ENCODE data around the gene OSBPL10. TPM values are rescaled to one million over a fixed set of nuclear protein-coding genes. Genes with fewer than 3 reads are reported as not detected.

OSBPL10 gene
- total and polyA plus RNA-seq, 2 of the 4 experiments (the other 2 are of a cell fraction): 9.5 to 10.1 TPM

GRCh38 chr3:31952205-31952604, 28.9 kb downstream of the OSBPL10 start:
- no peaks in the 10 kb centered on the region for H3K27me3 ChIP-seq (ENCODE audit: control insufficient read depth, insufficient read depth, low read length)
- H2BK15ac ChIP-seq (ENCODE audit: low read depth, low read length): no peak overlapping the region
- DNase-seq: no peak
- no peak overlapping the region for H4K5ac ChIP-seq (ENCODE audit: low read depth, low read length)
- ATAC-seq (ENCODE audit: low read depth): no peak
- peaks cover 9% of the 10 kb centered on the region for H3K9me3 ChIP-seq (ENCODE audit: control insufficient read depth, insufficient read depth, low read length)
- TF ChIP-seq BHLHE40 (IDR thresholded peaks at IDR 0.05; ENCODE audit: low read depth, low read length): no peak
- TF ChIP-seq SMC3 (IDR thresholded peaks at IDR 0.05; ENCODE audit: low read depth, low read length): no peak
- no peak for TF ChIP-seq RCOR1 (IDR thresholded peaks at IDR 0.05; ENCODE audit: insufficient replicate concordance, low read length)
- no peak for TF ChIP-seq CHD1 (IDR thresholded peaks at IDR 0.05; ENCODE audit: low read depth, low read length)
- no peak for TF ChIP-seq NFE2L2 (IDR thresholded peaks at IDR 0.05; ENCODE audit: low read depth, low read length)
- TF ChIP-seq CEBPB (IDR thresholded peaks at IDR 0.05; ENCODE audit: low read depth, low read length): no peak
- no peak for TF ChIP-seq MAZ (IDR thresholded peaks at IDR 0.05; ENCODE audit: borderline replicate concordance, low read depth, low read length)
- in situ Hi-C loops (cut with MboI; ENCODE audit: low sequenced_read_pairs) (no loop called here), dilution Hi-C loops (cut with HindIII; ENCODE audit: low sequenced_read_pairs, unreplicated experiment) (no loop called here), intact Hi-C loops (cut with micrococcal nuclease) (no loop called here)
- H2AFZ ChIP-seq (replicated peaks; ENCODE audit: low read length, poor library complexity): no peak overlapping the region
- H4K8ac ChIP-seq (ENCODE audit: low read depth in 2 of 2, low read length in 2 of 2): no peak overlapping the region
- no peak overlapping the region for H3K23ac ChIP-seq (ENCODE audit: low read depth, low read length)
- H3K56ac ChIP-seq (ENCODE audit: extremely low read depth, insufficient read depth, low read length): no peak overlapping the region
- H3K27ac ChIP-seq (ENCODE audit: insufficient read depth, low read length): no peak overlapping the region
- no peak overlapping the region for H2BK20ac ChIP-seq (ENCODE audit: low read depth, low read length)
- H2AK5ac ChIP-seq (ENCODE audit: low read depth, low read length): no peak overlapping the region
- H2BK120ac ChIP-seq (ENCODE audit: low read depth, low read length): no peak overlapping the region
- H3K18ac ChIP-seq (ENCODE audit: low read depth, low read length): no peak overlapping the region
- H3K4me1 ChIP-seq (ENCODE audit: control insufficient read depth, insufficient read depth, low read length): no peaks in the 10 kb centered on the region
- H3K4me2 ChIP-seq (ENCODE audit: low read depth, low read length): no peak overlapping the region
- ChIA-PET POLR2A (ENCODE audit: unreplicated experiment) (no interaction called here), CTCF (no interaction called here)
- H3K79me1 ChIP-seq (ENCODE audit: low read depth in 1 of 2, low read length in 2 of 2): no peaks in the 10 kb centered on the region; a peak in 2 of 4 replicates
- no peak overlapping the region for H3K14ac ChIP-seq (replicated peaks; ENCODE audit: low read depth, low read length)
- H3K4me3 ChIP-seq (ENCODE audit: insufficient read depth, low read depth, low read length): no peak overlapping the region
- no peaks in the 10 kb centered on the region for H3K9me1 ChIP-seq (ENCODE audit: insufficient read depth, low read length)
- H3K4ac ChIP-seq (ENCODE audit: low read depth, low read length): no peak overlapping the region
- H3K36me3 ChIP-seq (ENCODE audit: control insufficient read depth, insufficient read depth, low read length): no peaks in the 10 kb centered on the region
- BruUV-seq (replicated peaks): no TSS peak
- no peaks in the 10 kb centered on the region for H4K20me1 ChIP-seq (ENCODE audit: insufficient read depth, low read length)
- no peak overlapping the region for H3K9ac ChIP-seq (ENCODE audit: low read depth, low read length)
- H2AK9ac ChIP-seq (replicated peaks; ENCODE audit: low read depth, low read length, poor library complexity): no peak overlapping the region
- no CpG with 5 or more reads among the region's 4 CpGs for WGBS, 2 experiments (ENCODE audit: extremely low coverage in 2 of 2, insufficient read length in 1 of 2)
- no peak overlapping the region for H2BK5ac ChIP-seq (ENCODE audit: low read depth, low read length, poor library complexity, severe bottlenecking)
- H4K91ac ChIP-seq (ENCODE audit: insufficient read depth, low read depth, low read length): no peak overlapping the region
